ENCODE results near the gene CCDC196.

CCDC196 gene

DNA sequence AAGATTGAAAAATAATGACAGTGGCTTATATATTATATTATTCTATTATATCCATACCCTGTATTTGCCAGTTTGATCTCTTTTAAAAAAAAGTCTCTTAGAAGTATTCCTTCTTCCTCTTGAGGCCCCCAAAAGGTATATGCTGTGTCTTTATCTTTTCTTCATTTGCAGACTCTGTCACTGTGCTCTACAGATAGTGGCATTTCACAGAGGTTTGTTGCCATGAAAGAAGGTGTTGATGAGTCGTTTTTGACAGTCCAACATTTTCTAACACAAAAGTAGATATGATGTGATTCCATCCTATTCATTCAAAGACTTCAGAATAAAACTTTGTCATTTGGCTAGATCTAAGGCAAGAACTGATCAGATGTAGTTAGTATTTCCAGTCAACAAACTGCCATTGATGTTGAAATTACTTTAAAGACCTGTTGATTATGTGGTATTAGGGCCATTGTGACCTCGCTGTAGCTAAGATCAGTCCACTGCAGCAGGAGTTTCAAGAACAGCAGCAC is at the start of gene CCDC196:
Gene CCDC196 (plus strand): TSS at position 462 of the 512 bp plus-strand sequence. CDS start 132 bp downstream, outside the sequence.
- no peak within 1 kb of the TSS for H3K4me3 Mint-ChIP-seq
- H3K27me3 Mint-ChIP-seq: no peaks in the 10 kb centered on the region
- no peaks in the 10 kb centered on the region for H3K9me3 Mint-ChIP-seq
- H3K27ac Mint-ChIP-seq: no peak within 1 kb of the TSS
- ATAC-seq (replicated peaks): no peak
- no peaks in the 10 kb centered on the region for H3K4me1 Mint-ChIP-seq
- DNase-seq: no peak
- H3K36me3 Mint-ChIP-seq: no peaks in the 10 kb centered on the region

- Mint-ChIP-seq H3K27ac (no peak overlapping the region), H3K4me3 (no peak overlapping the region), H3K36me3 (peaks cover 1 to 3% of the 10 kb centered on the region in 2 donors), H3K4me1 (no peaks in the 10 kb centered on the region), H3K27me3 (peaks cover 0 to 7% of the 10 kb centered on the region in 2 donors), H3K9me3 (peaks cover 15 to 16% of the 10 kb centered on the region in 2 donors)
- DNase-seq (no peak), ATAC-seq (replicated peaks) (no peak)
Observed at GRCh38 chr14:66440801-66441200, 45.4 kb upstream of the CCDC196 start.

DNA sequence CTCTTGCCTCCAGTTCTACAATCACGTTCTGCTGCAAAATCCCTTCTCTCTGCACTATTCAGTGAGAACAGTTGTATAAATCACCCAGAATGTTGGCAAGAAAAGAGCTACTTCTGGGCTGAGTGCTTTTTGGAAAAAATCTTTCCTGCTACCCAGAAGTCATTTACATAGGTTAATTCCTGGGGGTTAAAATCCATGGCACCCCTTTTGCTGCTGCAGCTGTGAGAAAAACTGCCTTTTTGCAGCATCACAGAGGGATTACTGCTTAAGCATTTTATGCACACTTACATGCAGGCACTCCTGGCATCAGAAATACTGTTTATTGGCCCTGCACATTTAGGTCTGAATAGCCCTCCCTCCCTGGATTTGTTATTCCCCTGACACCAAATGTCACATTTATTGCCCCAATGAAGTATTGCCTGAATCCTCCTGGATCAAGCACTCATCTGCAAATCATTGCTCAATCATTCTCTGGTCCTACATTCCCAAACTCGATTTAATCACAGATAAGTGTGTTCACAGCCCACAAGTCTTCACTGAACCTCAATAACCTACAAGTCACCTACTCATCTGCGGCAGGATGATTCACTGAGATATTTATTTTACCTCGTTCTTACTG is 43.1 kb upstream of the CCDC196 start:
- ATAC-seq (replicated peaks) (no peak), DNase-seq (no peak)
- H3K4me3 Mint-ChIP-seq: no peak overlapping the region
- peaks cover 0 to 7% of the 10 kb centered on the region in 2 donors for H3K27me3 Mint-ChIP-seq
- H3K4me1 Mint-ChIP-seq: no peaks in the 10 kb centered on the region
- peaks cover 0 to 1% of the 10 kb centered on the region in 2 donors for H3K36me3 Mint-ChIP-seq
- peaks cover 10 to 13% of the 10 kb centered on the region in 2 donors for H3K9me3 Mint-ChIP-seq
- no peak overlapping the region for H3K27ac Mint-ChIP-seq

DNA sequence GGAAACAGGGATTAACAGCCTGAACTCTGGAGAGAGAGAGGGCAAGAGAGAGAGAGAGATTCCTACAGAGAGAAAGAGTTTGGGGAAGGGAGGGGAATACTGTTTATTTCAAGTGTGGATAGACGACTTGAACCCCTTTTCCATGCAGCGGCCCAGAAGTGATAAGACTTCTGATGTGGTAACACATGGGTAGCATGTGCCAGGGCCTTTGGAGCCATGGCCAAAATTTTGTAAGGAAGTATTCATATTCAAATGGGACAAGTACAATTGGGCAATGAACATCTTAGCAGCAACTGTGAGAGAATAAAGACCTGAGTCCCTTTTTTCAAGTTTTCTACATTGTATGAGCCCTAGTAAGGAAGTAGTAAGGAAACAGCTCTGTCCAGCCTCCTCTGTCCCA is 42.4 kb upstream of the CCDC196 start:
- H3K27me3 Mint-ChIP-seq: peaks cover 0 to 7% of the 10 kb centered on the region in 2 donors
- H3K4me3 Mint-ChIP-seq: no peak overlapping the region
- H3K27ac Mint-ChIP-seq: no peak overlapping the region
- peaks cover 0 to 1% of the 10 kb centered on the region in 2 donors for H3K36me3 Mint-ChIP-seq
- H3K4me1 Mint-ChIP-seq: no peaks in the 10 kb centered on the region
- DNase-seq (no peak), ATAC-seq (replicated peaks) (no peak)
- peaks cover 10 to 13% of the 10 kb centered on the region in 2 donors for H3K9me3 Mint-ChIP-seq

GRCh38 chr14:66444271-66444927 is 41.8 kb upstream of the CCDC196 start:
- DNase-seq: no peak
- Mint-ChIP-seq H3K9me3 (peaks cover 10 to 13% of the 10 kb centered on the region in 2 donors), H3K27ac (no peak overlapping the region), H3K36me3 (peaks cover 0 to 1% of the 10 kb centered on the region in 2 donors), H3K27me3 (peaks cover 0 to 7% of the 10 kb centered on the region in 2 donors), H3K4me1 (no peaks in the 10 kb centered on the region), H3K4me3 (no peak overlapping the region)
- no peak for ATAC-seq (replicated peaks)

DNA sequence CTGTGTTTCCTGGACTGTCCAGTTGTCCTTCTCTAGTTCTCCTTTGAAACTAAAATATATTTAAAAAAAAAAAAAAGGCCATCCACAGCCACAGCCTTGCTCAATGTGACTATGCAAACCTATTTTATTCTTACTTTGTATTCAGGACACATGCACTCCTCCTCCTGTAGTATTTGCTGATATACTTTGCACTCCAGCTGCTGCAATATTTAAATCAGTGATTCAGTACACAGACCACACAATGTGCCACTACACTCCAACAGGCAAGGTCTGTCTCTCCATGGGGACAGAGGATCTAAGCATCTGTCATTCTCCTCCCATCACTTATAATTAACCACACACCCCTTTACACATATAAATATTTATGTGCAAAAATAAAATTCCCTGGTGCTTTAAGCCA is 40.2 kb upstream of the CCDC196 start:
- no peaks in the 10 kb centered on the region for H3K4me1 Mint-ChIP-seq
- H3K27ac Mint-ChIP-seq: no peak overlapping the region
- H3K9me3 Mint-ChIP-seq: peaks cover 0 to under 1% of the 10 kb centered on the region in 2 donors
- ATAC-seq (replicated peaks): no peak
- H3K27me3 Mint-ChIP-seq: peaks cover 0 to 7% of the 10 kb centered on the region in 2 donors
- no peak overlapping the region for H3K4me3 Mint-ChIP-seq
- no peaks in the 10 kb centered on the region for H3K36me3 Mint-ChIP-seq
- no peak for DNase-seq

DNA sequence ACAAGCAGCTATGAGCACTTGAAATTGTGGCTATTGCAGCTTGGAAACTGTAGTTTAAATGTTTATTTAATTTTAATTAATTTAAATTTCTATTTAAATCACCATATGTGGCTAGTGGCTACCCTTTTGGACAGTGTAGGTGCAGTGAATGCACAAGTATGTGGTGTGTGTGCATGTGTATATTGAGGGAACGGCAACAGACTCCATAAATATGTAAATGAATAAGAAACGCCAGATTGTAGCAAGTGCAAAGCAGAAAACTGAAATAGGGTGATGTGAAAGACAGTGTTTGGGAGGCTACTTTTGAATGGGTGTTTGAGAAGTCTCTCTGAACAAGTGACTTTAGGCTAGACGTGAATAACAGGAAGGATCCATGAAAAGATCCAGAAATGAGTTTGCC is 32.7 kb upstream of the CCDC196 start:
- no peak for DNase-seq

DNA sequence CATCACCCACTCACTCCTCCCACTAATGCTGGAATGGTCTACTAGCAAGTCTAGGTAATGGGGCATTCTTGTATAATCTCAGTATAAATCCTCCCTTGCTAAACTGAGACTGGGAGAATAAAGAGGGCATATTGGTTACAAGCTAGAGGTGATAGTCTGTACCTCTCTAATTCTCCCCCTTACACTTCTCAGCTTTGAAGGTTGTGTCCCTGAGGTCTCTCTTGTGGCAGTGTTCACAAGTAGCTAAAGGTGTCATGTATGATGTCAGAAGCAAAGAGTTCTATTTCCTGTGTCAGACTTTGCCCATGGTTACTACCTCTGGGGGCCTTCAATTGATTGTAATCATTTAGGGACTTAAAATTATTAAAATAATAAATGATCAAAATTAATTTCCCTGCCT is 26.6 kb upstream of the CCDC196 start:
- H3K27ac Mint-ChIP-seq: no peak overlapping the region
- no peak for DNase-seq
- H3K36me3 Mint-ChIP-seq: peaks cover 4 to 7% of the 10 kb centered on the region in 2 donors
- H3K9me3 Mint-ChIP-seq: peaks cover 5% of the 10 kb centered on the region in 2 donors
- no peak for ATAC-seq (replicated peaks)
- no peak overlapping the region for H3K4me3 Mint-ChIP-seq
- H3K4me1 Mint-ChIP-seq: no peaks in the 10 kb centered on the region
- H3K27me3 Mint-ChIP-seq: peaks cover 0 to 4% of the 10 kb centered on the region in 2 donors

More for the DNA sequence above, 32.7 kb upstream of the CCDC196 start:
- H3K4me1 Mint-ChIP-seq: no peaks in the 10 kb centered on the region
- H3K27ac Mint-ChIP-seq: no peak overlapping the region
- H3K4me3 Mint-ChIP-seq: no peak overlapping the region
- peaks cover 5% of the 10 kb centered on the region in 2 donors for H3K27me3 Mint-ChIP-seq
- H3K36me3 Mint-ChIP-seq: peaks cover 6 to 7% of the 10 kb centered on the region in 2 donors
- peaks cover 5% of the 10 kb centered on the region in 2 donors for H3K9me3 Mint-ChIP-seq
- no peak for ATAC-seq (replicated peaks)

GRCh38 chr14:66464261-66464660 is 21.9 kb upstream of the CCDC196 start:
- Mint-ChIP-seq H3K36me3 (no peaks in the 10 kb centered on the region), H3K27me3 (no peaks in the 10 kb centered on the region), H3K4me3 (no peak overlapping the region), H3K9me3 (peaks cover 0 to 2% of the 10 kb centered on the region in 2 donors), H3K4me1 (no peaks in the 10 kb centered on the region), H3K27ac (no peak overlapping the region)
- ATAC-seq (replicated peaks): no peak
- no peak for DNase-seq

DNA sequence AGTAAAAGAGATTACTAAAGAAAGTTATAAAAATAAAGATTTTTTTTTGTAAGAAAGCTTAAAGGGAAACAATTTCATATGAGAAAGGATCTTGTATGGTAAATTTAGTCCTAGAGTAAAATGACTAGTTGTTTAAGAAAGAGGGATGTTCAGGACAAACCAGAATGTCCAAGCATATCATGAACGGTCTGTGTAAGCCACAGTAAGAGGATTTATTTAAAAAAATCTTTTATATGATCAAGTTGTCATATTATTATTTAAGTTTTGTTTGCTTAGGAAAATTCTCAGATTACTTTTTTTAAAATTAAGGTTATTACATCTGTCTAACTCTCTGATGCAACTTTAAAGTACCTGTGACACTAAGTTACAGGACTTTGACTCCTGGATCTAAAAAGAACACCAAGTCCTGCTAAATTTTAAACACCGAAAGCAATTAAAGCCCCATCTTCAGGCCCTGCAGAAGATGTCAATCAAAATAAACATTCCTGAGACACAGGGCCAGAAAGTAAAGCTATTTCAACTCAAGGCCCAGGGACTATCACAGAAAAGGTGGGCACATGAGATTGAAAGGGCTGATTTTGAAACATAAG is 17.3 kb upstream of the CCDC196 start:
- Mint-ChIP-seq H3K27ac (no peak overlapping the region), H3K4me1 (no peaks in the 10 kb centered on the region), H3K27me3 (no peaks in the 10 kb centered on the region), H3K36me3 (peaks cover 2 to 5% of the 10 kb centered on the region in 2 donors), H3K4me3 (no peak overlapping the region), H3K9me3 (peaks cover 7 to 12% of the 10 kb centered on the region in 2 donors)
- DNase-seq (no peak), ATAC-seq (replicated peaks) (no peak)

GRCh38 chr14:66471584-66471983 is 14.6 kb upstream of the CCDC196 start:
- Mint-ChIP-seq H3K9me3 (peaks cover 7 to 12% of the 10 kb centered on the region in 2 donors), H3K27ac (no peak overlapping the region), H3K4me1 (no peaks in the 10 kb centered on the region), H3K27me3 (no peaks in the 10 kb centered on the region), H3K36me3 (peaks cover 2 to 5% of the 10 kb centered on the region in 2 donors), H3K4me3 (no peak overlapping the region)
- DNase-seq (no peak), ATAC-seq (replicated peaks) (no peak)

GRCh38 chr14:66472251-66472650 is 13.9 kb upstream of the CCDC196 start:
- Mint-ChIP-seq H3K36me3 (peaks cover 2 to 5% of the 10 kb centered on the region in 2 donors), H3K9me3 (peaks cover 7 to 12% of the 10 kb centered on the region in 2 donors), H3K4me3 (no peak overlapping the region), H3K4me1 (no peaks in the 10 kb centered on the region), H3K27ac (no peak overlapping the region), H3K27me3 (no peaks in the 10 kb centered on the region)
- ATAC-seq (replicated peaks) (no peak), DNase-seq (no peak)

GRCh38 chr14:66473223-66473622 is 12.9 kb upstream of the CCDC196 start:
- H3K9me3 Mint-ChIP-seq: peaks cover 5 to 12% of the 10 kb centered on the region in 2 donors
- ATAC-seq (replicated peaks) (no peak), DNase-seq (no peak)
- H3K4me3 Mint-ChIP-seq: no peak overlapping the region
- no peak overlapping the region for H3K27ac Mint-ChIP-seq
- H3K4me1 Mint-ChIP-seq: no peaks in the 10 kb centered on the region
- peaks cover 2 to 5% of the 10 kb centered on the region in 2 donors for H3K36me3 Mint-ChIP-seq
- H3K27me3 Mint-ChIP-seq: no peaks in the 10 kb centered on the region

DNA sequence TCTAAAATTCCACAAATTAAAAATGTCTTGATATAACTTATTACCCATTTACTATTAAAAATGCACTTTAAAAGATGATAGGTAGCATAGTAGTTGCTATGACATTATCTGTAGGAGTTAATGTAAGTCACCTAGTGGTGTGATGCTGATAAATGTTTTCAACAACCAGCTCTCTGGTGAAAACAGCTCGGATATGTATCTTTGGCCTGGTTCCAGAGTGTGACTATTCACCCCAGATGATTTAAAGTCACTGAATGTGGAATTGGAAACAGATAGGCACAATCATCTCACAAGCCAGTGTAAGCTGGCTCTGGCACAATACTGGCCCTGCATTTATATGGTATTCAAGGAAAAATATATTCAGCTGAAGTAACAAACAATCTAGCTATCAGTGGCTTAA is 9.2 kb upstream of the CCDC196 start:
- no peaks in the 10 kb centered on the region for H3K36me3 Mint-ChIP-seq
- no peak overlapping the region for H3K27ac Mint-ChIP-seq
- H3K4me3 Mint-ChIP-seq: no peak overlapping the region
- H3K4me1 Mint-ChIP-seq: no peaks in the 10 kb centered on the region
- DNase-seq: no peak
- no peaks in the 10 kb centered on the region for H3K27me3 Mint-ChIP-seq
- peaks cover 1 to 5% of the 10 kb centered on the region in 2 donors for H3K9me3 Mint-ChIP-seq
- no peak for ATAC-seq (replicated peaks)

Measured in stimulated activated naive B cell treated with anti-CD40 and anti-IgM and Interleukin-4, amounts not matched to agents 10 μg/mL and 1 μg/mL and 100 μg/mL, for 72 hours (primary cell).